HUES64 (cell line): ENCODE measurements around the gene RSBN1. TPM values are rescaled to one million over a fixed set of nuclear protein-coding genes. Genes with fewer than 3 reads are reported as not detected.
"Not testable (repeated sequence)": the region's sequence is repeated elsewhere in the genome, so short reads cannot be mapped to it uniquely, and the experiment has no call there.

Experiments used
- H3K27ac ChIP-seq: 2 replicates; pipeline ENCODE4 v1.7.0; 2013; ENCODE audit warnings: low read depth, low read length, inconsistent platforms
- H3K27me3 ChIP-seq: 2 replicates; pipeline ENCODE4 v1.6.1; 2013; ENCODE audit warnings: mild to moderate bottlenecking, low read length; ENCODE audit not compliant: insufficient read depth
- H3K36me3 ChIP-seq: 2 replicates; pipeline ENCODE4 v1.6.1; 2013; ENCODE audit warnings: mild to moderate bottlenecking, low read length; ENCODE audit not compliant: insufficient read depth
- H3K4me1 ChIP-seq: 2 replicates; pipeline ENCODE4 v1.6.1; 2013; ENCODE audit warnings: mild to moderate bottlenecking, low read length, moderate library complexity; ENCODE audit not compliant: insufficient read depth
- H3K4me3 ChIP-seq: 2 replicates; pipeline ENCODE4 v1.5.1; 2013; ENCODE audit warnings: mild to moderate bottlenecking, low read length, moderate library complexity
- H3K9ac ChIP-seq: 2 replicates; pipeline ENCODE4 v1.6.1; 2013; ENCODE audit warnings: mild to moderate bottlenecking, low read depth, low read length
- H3K9me3 ChIP-seq: 2 replicates; pipeline ENCODE4 v1.6.1; 2013; ENCODE audit warnings: low read depth, low read length; ENCODE audit not compliant: insufficient read depth
- WGBS: fragments of 150-250, 120-280 bp; methylation state at CpG from one replicate; pipeline ENCODE4 v1.1.7; 2013; ENCODE audit warnings: missing lambda C conversion rate; 5-methylcytosine and 5-hydroxymethylcytosine counted together
- polyA plus RNA-seq, 2 experiments: library from polyadenylated mRNA; stranded (reverse); fragments of 50-300 nt; gene quantifications; one replicate each; pipeline ENCODE4 v1.2.3, GENCODE V29; 2013

Gene RSBN1
- 7.7 TPM for polyA plus RNA-seq (2013, experiment 1 of 2)
- 10.5 TPM for polyA plus RNA-seq (2013, experiment 2 of 2)

DNA sequence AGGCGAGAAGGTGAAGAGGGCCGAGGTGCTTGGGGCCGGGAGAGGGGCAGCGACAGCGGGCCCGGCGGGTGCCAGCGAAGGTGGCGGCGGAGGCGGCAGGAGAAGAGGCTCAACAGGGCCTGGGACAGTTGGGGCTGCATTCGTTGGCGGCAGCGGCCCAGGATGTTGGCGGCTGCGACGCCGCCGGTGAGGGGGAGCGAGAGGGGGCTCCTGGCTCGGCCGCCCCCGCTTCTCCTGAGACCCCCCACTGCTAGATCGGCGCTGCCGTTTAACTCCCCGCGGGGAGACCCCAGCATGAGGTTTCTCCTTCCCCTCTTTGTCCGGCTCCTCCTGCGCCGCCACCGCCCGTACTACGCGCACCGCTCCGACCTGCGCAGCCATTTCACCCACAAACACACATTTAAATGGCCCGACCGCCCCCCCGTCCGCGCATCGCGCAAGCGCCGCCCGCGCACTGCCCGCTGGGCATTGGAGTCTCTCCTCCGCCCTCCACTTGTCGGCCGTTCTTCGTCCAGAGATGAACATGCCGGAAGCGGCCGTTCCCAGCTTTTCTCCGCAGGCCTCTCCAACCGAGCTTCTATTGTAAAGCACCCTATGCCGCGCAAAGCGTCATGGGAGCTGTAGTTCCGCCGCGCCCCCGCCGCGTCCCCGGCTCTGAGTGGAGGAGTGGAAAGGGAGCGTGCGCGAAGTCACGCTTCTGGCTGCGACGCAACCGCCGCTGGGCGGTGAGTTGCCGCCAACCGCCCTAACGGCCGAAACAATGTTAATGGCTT is at the start of gene RSBN1:
Gene RSBN1, minus strand, starts transcription at position 589 of the 773 bp plus-strand sequence. Its CDS starts 64 bp downstream, at position 525.
- no peaks in the 10 kb centered on the region for H3K9me3 ChIP-seq
- H3K27me3 ChIP-seq: no peaks in the 10 kb centered on the region
- H3K36me3 ChIP-seq: no peaks in the 10 kb centered on the region
- H3K9ac ChIP-seq: peak within 1 kb of the TSS; percentile 89
- under 1% methylated on average over 82 of the region's 82 CpGs for WGBS
- H3K4me1 ChIP-seq: peaks cover 14% of the 10 kb centered on the region
- peak within 1 kb of the TSS; percentile 82 for H3K4me3 ChIP-seq
- H3K27ac ChIP-seq: peak within 1 kb of the TSS; percentile 89

DNA sequence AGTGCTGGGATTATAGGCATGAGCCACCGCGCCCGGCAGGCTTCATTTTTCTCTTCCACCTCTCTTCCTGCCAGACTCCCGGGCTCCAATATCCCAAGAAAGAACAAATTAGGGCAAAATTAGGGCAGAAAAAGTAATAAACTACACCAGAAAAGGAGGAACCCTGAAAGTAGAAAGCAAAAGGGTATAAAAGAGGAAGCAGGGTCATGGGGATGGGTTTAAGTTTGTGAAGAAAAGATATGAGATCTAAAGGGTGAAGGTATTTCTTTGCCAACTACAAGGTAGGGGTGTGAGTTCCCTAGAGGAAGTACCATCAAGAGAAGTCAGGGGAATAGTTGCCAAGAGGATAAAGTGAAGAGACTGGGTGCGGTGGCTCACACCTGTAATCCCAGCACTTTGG is 49.4 kb upstream of the RSBN1 start:
- 93% methylated on average over 4 of the region's 5 CpGs for WGBS
- no peaks in the 10 kb centered on the region for H3K4me1 ChIP-seq

DNA sequence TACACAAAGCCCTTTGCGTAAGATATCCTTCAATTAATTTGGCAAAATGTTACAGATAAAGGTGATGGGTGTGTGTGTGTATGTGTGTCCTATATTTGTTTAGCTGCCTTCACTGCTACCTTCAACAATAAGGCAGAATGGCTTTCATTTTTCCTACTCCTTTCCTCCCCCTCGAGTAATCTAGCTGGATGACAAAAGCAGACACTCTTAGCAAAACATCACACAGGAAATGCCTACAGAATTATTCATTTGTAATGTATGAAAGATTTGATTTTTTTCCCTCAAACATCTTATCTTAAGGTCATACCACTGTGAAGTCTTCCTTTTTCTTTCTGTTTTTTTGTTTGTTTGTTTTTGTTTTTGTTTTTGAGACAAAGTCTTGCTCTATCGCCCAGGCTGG is 48.6 kb upstream of the RSBN1 start:
- WGBS: 90% methylated on average over 3 of the region's 3 CpGs
- no peaks in the 10 kb centered on the region for H3K9me3 ChIP-seq
- no peaks in the 10 kb centered on the region for H3K36me3 ChIP-seq
- H3K27ac ChIP-seq: no peak overlapping the region
- H3K9ac ChIP-seq: no peak overlapping the region
- no peaks in the 10 kb centered on the region for H3K27me3 ChIP-seq
- H3K4me3 ChIP-seq: no peak overlapping the region
- no peaks in the 10 kb centered on the region for H3K4me1 ChIP-seq

More for the DNA sequence above, 49.4 kb upstream of the RSBN1 start:
- no peaks in the 10 kb centered on the region for H3K9me3 ChIP-seq
- H3K4me3 ChIP-seq: no peak overlapping the region
- H3K9ac ChIP-seq: no peak overlapping the region
- no peaks in the 10 kb centered on the region for H3K36me3 ChIP-seq
- no peaks in the 10 kb centered on the region for H3K27me3 ChIP-seq
- H3K27ac ChIP-seq: no peak overlapping the region

DNA sequence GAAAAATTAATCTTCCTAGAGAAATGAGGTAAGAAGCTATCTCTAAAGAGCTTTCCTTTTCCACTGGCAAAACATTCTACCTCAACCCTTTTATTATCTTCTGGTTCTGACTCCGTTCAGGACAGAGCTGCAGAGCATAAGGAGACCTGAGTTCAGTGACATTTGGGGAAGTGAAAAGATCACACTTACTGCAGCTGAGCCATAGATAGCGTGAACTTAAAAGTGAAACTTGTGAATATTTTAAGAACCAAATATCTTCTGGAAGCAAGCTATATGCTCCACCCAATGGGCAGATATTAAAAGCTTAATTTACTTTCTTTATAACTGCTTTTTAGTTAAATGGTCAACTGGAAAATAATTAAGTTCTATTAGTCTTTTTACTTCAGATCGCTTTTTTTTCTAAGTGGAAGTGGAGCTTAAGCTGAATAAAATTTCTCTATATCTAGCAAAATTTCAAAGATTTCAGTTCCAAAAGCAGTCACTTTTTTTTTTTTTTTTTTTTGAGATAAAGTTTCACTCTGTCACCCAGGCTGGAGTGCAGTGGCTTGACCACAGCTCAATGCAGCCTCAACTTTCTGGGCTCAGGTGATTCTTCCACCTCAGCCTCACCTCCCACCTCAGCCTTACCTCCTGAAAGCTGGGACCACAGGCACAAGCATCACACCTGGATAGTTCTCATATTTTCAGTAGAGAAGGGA is 47.4 kb upstream of the RSBN1 start:
- 95% methylated on average over 2 of the region's 3 CpGs for WGBS
- H3K27me3 ChIP-seq: no peaks in the 10 kb centered on the region
- H3K27ac ChIP-seq: no peak overlapping the region
- no peak overlapping the region for H3K4me3 ChIP-seq
- H3K9me3 ChIP-seq: no peaks in the 10 kb centered on the region
- H3K4me1 ChIP-seq: no peaks in the 10 kb centered on the region
- H3K9ac ChIP-seq: no peak overlapping the region
- no peaks in the 10 kb centered on the region for H3K36me3 ChIP-seq

DNA sequence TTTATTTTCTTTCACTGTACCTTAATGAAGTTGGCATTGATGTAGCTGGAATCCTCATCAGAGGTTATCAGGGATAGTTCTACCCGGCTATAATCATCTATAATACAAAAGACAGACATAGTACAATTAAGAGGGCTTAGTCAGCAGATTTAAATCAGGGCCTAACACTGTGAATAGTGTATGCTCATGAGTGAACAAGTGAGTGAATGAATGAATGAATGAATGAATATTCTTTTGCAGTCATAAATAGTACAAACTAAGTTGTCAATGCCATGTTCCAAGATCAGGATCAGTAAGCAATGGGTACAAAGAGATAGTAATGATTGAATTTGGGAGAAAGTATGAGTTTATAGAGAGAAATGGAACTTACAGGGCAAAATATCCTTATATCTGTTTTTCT is 46.7 kb upstream of the RSBN1 start:
- no peaks in the 10 kb centered on the region for H3K36me3 ChIP-seq
- H3K4me3 ChIP-seq: no peak overlapping the region

DNA sequence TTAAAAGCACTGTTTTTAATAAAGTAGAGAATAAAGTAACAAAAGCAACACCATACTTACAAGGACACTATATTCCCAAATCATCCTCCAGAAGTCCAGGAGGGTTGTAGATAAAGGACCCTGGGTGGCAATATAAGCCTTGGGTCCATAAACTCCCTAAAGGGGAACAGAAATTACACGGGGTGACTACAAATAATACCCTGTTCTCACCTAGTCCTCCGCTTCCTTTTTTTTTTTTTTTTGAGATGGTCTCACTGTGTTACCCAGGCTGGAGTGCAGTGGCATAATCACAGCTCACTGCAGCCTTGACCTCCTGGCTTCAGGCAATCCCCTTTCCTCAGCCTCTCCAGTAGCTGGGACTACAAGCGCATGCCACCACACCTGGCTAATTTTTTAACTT is 46.1 kb upstream of the RSBN1 start:
- Histone ChIP-seq H3K4me1 (no peaks in the 10 kb centered on the region), H3K27me3 (no peaks in the 10 kb centered on the region), H3K27ac (no peak overlapping the region), H3K9ac (no peak overlapping the region), H3K4me3 (no peak overlapping the region), H3K36me3 (no peaks in the 10 kb centered on the region), H3K9me3 (no peaks in the 10 kb centered on the region)
- 90% methylated on average over 3 of the region's 3 CpGs for WGBS

More for the DNA sequence above, 46.7 kb upstream of the RSBN1 start:
- no peaks in the 10 kb centered on the region for H3K27me3 ChIP-seq
- H3K9me3 ChIP-seq: no peaks in the 10 kb centered on the region
- no peaks in the 10 kb centered on the region for H3K4me1 ChIP-seq
- H3K27ac ChIP-seq: no peak overlapping the region
- WGBS: no CpG with 5 or more reads among the region's 1 CpG
- H3K9ac ChIP-seq: no peak overlapping the region

DNA sequence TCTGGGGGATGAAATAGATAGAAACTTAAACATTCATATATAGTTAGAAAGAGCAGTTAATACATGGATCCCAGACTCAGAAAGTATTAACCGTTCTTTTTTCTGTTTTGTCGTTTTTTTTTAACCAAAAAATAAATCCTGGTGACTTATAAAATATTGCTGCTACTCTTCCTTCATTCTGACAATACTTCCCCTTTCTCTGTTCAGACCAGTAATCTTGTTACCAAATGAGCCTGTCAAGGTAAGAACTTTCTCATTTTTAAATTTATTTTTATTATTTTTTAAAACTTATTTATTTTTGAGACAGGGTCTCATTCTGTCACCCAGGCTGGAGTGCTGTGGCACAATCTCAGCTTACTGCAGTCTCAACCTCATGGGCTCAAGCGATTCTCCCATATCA is 45.5 kb upstream of the RSBN1 start:
- WGBS: 89% methylated on average over 3 of the region's 3 CpGs
- Histone ChIP-seq H3K4me3 (no peak overlapping the region), H3K9ac (no peak overlapping the region)

DNA sequence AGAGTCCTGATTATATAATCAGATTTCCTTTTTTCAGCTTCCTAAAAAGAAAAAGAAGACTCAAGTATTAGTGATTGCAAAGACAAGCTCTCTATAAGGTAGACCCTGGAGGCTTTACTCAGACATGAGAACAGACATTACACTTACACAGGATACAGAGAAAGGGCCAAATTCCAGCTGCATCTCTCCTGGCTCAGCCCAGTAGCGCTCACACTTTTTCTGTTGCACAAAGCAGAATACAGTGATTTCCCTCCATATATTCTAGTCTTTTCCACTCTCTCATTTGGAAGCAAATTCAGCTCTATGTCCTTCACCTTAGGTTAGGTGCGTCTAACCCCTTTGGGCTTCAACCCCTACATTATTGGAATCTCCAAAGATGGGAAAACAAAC is 44.1 kb upstream of the RSBN1 start:
- WGBS: 94% methylated on average over 2 of the region's 2 CpGs
- H3K9ac ChIP-seq: no peak overlapping the region
- H3K36me3 ChIP-seq: no peaks in the 10 kb centered on the region
- H3K9me3 ChIP-seq: no peaks in the 10 kb centered on the region
- no peaks in the 10 kb centered on the region for H3K27me3 ChIP-seq
- H3K27ac ChIP-seq: no peak overlapping the region
- no peaks in the 10 kb centered on the region for H3K4me1 ChIP-seq
- H3K4me3 ChIP-seq: no peak overlapping the region

More for the DNA sequence above, 45.5 kb upstream of the RSBN1 start:
- Histone ChIP-seq H3K4me1 (no peaks in the 10 kb centered on the region), H3K36me3 (no peaks in the 10 kb centered on the region), H3K27me3 (no peaks in the 10 kb centered on the region), H3K27ac (no peak overlapping the region), H3K9me3 (no peaks in the 10 kb centered on the region)

DNA sequence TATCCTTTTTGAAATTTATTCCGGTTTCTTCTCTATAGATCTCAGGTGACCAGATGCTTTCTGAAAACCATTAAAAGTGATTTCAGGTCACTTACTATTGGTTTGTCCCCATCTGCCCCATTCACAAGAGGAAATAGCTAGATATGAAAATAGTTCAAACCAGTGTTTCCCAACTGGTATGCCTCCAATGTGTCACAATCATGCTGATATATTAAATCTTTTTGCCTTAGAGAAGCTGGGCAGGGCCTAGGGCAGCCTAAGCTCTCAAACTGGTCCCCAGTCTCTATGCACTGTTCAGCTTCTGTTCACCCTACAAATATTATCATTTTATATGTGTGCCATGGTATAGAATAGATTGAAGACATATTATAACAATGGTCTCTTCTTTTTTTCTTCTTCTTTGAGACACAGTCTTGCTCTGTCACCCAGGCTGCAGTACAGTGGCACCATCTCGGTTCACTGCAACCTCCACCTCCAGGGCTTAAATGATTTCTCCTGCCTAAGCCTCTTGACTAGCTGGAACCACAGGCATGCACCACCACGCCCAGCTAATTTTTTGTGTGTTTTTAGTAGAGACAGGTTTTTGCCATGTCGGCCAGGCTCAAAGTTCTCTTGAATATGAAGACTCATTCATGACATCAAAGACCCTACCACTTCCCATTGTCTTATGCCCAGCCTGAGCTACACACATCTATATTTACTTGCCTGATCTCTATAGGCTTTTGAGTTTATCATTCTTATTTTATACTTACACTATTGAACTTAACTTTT is 43.5 kb upstream of the RSBN1 start:
- 93% methylated on average over 4 of the region's 4 CpGs for WGBS
- no peaks in the 10 kb centered on the region for H3K27me3 ChIP-seq
- H3K4me3 ChIP-seq: no peak overlapping the region
- H3K4me1 ChIP-seq: no peaks in the 10 kb centered on the region
- H3K9ac ChIP-seq: no peak overlapping the region
- H3K27ac ChIP-seq: no peak overlapping the region
- no peaks in the 10 kb centered on the region for H3K36me3 ChIP-seq
- no peaks in the 10 kb centered on the region for H3K9me3 ChIP-seq

DNA sequence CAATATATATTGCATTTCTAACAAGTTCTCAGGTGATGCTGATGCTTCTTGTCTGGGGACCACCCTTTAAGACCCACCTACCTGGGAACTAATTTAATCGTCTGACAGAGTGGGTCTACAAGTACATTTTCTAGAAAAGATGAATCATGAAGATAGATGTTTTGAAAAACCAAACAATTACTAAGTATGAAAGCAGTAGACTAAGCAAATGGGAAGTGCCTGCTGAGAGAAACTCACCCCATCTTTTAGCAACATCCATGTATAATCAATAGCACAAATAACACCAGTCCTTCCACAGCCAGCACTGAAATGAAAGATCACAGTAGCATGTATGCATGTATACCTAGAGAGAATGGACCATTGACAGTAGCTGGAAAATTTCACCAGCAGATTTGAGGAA is 42.0 kb upstream of the RSBN1 start:
- no peaks in the 10 kb centered on the region for H3K4me1 ChIP-seq
- 40% methylated on average over 1 of the region's 1 CpG for WGBS
- H3K4me3 ChIP-seq: no peak overlapping the region
- H3K9me3 ChIP-seq: no peaks in the 10 kb centered on the region
- no peak overlapping the region for H3K27ac ChIP-seq
- H3K36me3 ChIP-seq: no peaks in the 10 kb centered on the region
- no peaks in the 10 kb centered on the region for H3K27me3 ChIP-seq
- H3K9ac ChIP-seq: no peak overlapping the region

DNA sequence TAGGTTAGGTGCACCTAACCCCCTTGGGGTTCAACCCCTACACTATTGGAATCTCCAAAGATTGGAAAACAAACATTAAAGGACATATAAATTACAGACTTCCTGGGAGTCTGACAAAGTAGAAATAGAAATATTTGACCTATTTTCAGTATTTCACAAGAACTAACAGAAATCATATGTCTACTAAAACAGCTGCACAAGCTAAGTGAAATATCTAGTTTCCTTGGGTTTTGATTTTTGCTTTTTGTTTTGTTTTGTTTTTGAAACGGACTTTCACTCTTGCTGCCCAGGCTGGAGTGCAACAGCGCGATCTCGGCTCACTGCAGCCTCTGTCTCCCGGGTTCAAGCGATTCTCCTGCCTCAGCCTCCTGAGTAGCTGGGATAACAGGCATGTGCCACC is 40.4 kb upstream of the RSBN1 start:
- not testable (repeated sequence) for H3K27me3 ChIP-seq, H3K4me1 ChIP-seq, H3K27ac ChIP-seq, H3K4me3 ChIP-seq, H3K9ac ChIP-seq, H3K9me3 ChIP-seq, H3K36me3 ChIP-seq
- WGBS: 95% methylated on average over 6 of the region's 6 CpGs
